ENCODE measurements around the gene MAD1L1.

- TF ChIP-seq CTCF (IDR thresholded peaks at IDR 0.05; ENCODE audit: insufficient read depth, low read depth, low read length) (no peak), EZH2 (IDR thresholded peaks at IDR 0.05; ENCODE audit: insufficient read depth, low read length) (no peak)
Observed at GRCh38 chr7:1986366-1987083, 246.2 kb downstream of the MAD1L1 start.
